Neural crest cell (in vitro differentiated cells): Measurements from ENCODE around the gene NSL1. TPM values are rescaled to one million over a fixed set of nuclear protein-coding genes. Genes with fewer than 3 reads are reported as not detected.

ENCODE experiments used
- DNase-seq: peaks from one replicate; pipeline ENCODE4 v3.0.0; 2021; ENCODE audit warnings: low read depth, mixed read lengths, low spot score
- H3K27ac Mint-ChIP-seq: one replicate; pipeline ENCODE4 v1.8.0; 2021; ENCODE audit warnings: mild to moderate bottlenecking, mixed read lengths; ENCODE audit not compliant: unreplicated experiment
- H3K27me3 Mint-ChIP-seq: 2 replicates; pipeline ENCODE4 v1.8.0; 2021; ENCODE audit warnings: low read depth, mild to moderate bottlenecking, mixed read lengths
- H3K36me3 Mint-ChIP-seq: 2 replicates; pipeline ENCODE4 v1.8.0; 2021; ENCODE audit warnings: low read depth, mild to moderate bottlenecking, mixed read lengths
- H3K4me1 Mint-ChIP-seq: 2 replicates; pipeline ENCODE4 v1.8.0; 2021; ENCODE audit warnings: mixed read lengths
- H3K4me3 Mint-ChIP-seq: one replicate; pipeline ENCODE4 v1.8.0; 2021; ENCODE audit warnings: mild to moderate bottlenecking, mixed read lengths
- H3K9me3 Mint-ChIP-seq: 2 replicates; pipeline ENCODE4 v1.8.0; 2021; ENCODE audit warnings: mixed read lengths
- total RNA-seq: library from RNA; stranded (reverse); gene quantifications from 2 replicates; pipeline ENCODE4 v1.2.1, GENCODE V29; 2021
- TF ChIP-seq, protein P1 (sequence below): fragments of 200-600 bp; sonication (generic); conservative IDR thresholded peaks from 2 replicates; pipeline ENCODE4 v1.5.0; 2021; ENCODE audit warnings: antibody characterized with exemption, mild to moderate bottlenecking

Gene NSL1
- total RNA-seq, 1 donor from 2014 or later = 63.0 TPM

DNA sequence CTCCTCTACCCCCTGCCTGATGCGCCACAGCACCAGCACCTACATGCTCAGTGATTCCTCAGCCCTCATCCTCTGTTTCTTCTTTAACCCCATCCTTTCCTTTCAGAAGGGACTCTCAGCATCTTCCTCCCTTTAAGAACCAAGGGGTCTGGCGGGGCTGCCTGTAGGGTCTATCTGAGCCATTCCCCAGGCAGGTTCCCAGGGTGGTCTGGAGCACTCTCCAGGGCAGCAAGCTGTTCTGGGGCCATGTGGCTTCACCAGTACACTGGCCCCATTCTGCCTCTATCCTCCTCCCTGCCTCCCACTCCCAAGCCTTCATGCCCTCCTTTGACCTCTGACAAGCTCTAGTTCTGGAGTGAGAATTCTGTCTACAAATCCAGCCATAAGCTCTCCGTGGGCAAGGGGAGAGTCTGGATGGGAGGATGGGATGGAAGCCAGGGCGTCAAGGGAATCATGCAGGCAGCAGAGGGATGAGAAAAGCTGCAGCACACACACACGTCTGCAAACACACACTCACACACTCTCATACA lies 102.3 kb downstream of the NSL1 start:
- Mint-ChIP-seq H3K4me3 (no peak overlapping the region), H3K9me3 (no peaks in the 10 kb centered on the region), H3K36me3 (no peaks in the 10 kb centered on the region), H3K4me1 (no peaks in the 10 kb centered on the region), H3K27me3 (peaks cover 19% of the 10 kb centered on the region), H3K27ac (no peak overlapping the region)
- TF ChIP-seq, protein P1, sequence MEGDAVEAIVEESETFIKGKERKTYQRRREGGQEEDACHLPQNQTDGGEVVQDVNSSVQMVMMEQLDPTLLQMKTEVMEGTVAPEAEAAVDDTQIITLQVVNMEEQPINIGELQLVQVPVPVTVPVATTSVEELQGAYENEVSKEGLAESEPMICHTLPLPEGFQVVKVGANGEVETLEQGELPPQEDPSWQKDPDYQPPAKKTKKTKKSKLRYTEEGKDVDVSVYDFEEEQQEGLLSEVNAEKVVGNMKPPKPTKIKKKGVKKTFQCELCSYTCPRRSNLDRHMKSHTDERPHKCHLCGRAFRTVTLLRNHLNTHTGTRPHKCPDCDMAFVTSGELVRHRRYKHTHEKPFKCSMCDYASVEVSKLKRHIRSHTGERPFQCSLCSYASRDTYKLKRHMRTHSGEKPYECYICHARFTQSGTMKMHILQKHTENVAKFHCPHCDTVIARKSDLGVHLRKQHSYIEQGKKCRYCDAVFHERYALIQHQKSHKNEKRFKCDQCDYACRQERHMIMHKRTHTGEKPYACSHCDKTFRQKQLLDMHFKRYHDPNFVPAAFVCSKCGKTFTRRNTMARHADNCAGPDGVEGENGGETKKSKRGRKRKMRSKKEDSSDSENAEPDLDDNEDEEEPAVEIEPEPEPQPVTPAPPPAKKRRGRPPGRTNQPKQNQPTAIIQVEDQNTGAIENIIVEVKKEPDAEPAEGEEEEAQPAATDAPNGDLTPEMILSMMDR = no peak
- DNase-seq = no peak

DNA sequence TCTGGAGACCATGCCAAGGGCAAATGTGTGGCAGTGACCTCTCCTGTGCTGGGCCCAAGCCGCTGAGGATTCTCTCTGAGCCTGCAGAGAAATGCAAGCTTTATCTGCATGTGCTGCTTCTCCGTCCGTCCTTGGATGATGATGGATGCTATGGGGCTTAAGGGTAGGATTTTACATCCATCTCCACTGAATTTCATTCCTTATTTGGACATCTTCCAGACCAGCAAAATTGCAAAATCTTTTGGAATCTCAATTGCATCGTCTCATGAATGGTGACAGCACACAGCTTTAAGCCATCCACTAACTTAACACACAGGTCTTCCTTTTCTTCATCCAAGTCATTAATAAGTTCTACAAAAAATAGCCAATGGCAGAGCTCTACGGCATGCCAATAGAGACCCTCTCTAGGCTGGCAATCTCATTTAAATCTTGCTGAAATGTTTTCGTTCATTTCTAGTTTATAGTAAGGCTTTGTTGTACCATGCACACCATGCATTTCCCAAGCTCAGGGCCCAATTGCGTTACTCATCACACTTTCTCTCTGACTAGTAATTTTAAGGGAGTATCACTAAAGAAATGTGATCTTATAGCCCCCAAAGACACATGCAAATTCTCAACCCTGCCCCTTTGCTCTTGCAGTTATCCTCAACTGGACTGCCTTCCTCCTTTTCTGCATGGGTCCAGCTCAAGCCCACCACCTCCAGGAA lies 103.1 kb downstream of the NSL1 start:
- no peaks in the 10 kb centered on the region for H3K9me3 Mint-ChIP-seq
- DNase-seq = no peak

DNA sequence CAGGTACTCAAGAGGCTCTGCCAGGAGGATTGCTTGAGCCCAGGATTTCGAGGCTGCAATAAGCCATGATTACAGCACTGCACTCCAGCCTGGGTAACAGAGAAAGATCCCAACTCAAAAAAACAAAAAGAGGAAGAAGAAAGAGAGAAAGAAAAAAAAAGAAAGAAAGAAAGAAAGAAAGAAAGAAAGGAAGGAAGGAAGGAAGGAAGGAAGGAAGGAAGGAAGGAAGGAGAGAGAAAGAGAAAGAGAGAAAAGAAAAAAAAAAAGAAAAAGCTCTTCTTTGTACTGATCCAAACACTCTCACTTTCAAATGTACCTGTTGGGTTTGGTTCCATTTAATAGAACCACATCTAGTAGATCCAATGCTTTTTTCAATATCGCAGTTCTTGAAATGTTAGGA lies 103.8 kb downstream of the NSL1 start:
- peaks cover 7% of the 10 kb centered on the region for H3K27me3 Mint-ChIP-seq
- no peaks in the 10 kb centered on the region for H3K9me3 Mint-ChIP-seq
- DNase-seq = no peak
- no peak overlapping the region for H3K27ac Mint-ChIP-seq
- TF ChIP-seq, protein P1 = no peak
- no peaks in the 10 kb centered on the region for H3K36me3 Mint-ChIP-seq
- H3K4me3 Mint-ChIP-seq = no peak overlapping the region
- H3K4me1 Mint-ChIP-seq = no peaks in the 10 kb centered on the region

More for the DNA sequence above, 103.1 kb downstream of the NSL1 start:
- Mint-ChIP-seq H3K4me3 (no peak overlapping the region), H3K27ac (no peak overlapping the region), H3K36me3 (no peaks in the 10 kb centered on the region), H3K4me1 (no peaks in the 10 kb centered on the region), H3K27me3 (peaks cover 11% of the 10 kb centered on the region)
- TF ChIP-seq, protein P1 = no peak

DNA sequence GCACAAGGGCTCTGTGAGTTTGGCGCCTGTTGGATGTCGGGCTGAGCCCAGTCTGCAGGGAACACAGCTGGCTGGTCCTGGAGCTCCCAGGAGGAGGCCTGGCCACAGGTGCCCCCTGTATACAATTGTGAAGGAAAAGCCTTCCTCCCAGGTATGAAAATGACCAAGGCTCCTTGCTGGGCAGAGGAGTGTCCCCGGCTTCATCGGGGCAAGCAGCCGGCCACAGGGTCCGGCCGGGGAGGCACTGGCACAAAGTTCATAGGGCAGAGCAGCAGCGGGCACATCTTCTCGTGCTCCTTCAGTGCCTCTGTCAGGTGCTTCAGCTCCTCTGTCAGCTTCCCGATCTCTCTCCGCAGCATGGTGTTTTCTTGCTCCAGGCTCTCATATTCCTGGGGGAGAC lies 105.0 kb downstream of the NSL1 start:
- TF ChIP-seq, protein P1 = no peak
- no peaks in the 10 kb centered on the region for H3K9me3 Mint-ChIP-seq
- H3K27me3 Mint-ChIP-seq = peaks cover 7% of the 10 kb centered on the region
- H3K4me1 Mint-ChIP-seq = no peaks in the 10 kb centered on the region
- H3K36me3 Mint-ChIP-seq = no peaks in the 10 kb centered on the region
- no peak overlapping the region for H3K27ac Mint-ChIP-seq
- no peak overlapping the region for H3K4me3 Mint-ChIP-seq
- no peak for DNase-seq

DNA sequence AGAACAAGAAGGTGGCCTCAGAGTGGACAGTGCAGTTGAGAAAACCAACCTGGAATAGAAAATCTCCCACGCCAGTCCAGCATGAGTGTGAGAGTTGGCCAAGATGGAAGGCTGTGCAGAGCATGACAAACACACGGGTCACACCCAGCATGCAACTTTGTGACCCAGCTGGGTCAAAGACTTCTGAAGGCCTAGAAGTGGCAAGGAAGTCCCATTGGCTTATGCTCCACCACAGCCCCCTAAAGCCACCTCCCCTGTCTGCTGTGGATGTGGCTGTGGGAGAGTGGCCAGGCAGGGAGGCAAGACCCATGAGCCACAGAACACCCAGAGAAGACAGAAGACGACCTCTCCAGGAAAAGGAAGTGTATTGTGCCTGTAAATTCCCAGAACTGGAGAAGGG lies 105.5 kb downstream of the NSL1 start:
- H3K27ac Mint-ChIP-seq = no peak overlapping the region
- TF ChIP-seq, protein P1 = no peak
- no peaks in the 10 kb centered on the region for H3K36me3 Mint-ChIP-seq
- no peak for DNase-seq
- H3K4me1 Mint-ChIP-seq = no peaks in the 10 kb centered on the region
- no peak overlapping the region for H3K4me3 Mint-ChIP-seq
- peaks cover 7% of the 10 kb centered on the region for H3K27me3 Mint-ChIP-seq
- no peaks in the 10 kb centered on the region for H3K9me3 Mint-ChIP-seq
